Memory B cell (primary cell): ENCODE measurements around the gene FAM174C.
A peak's percentile ranks its signal among the peaks of the same experiment; 100 is the strongest.

Experiments
- ATAC-seq: fragments of 150-1000 bp; cut with Tn5 transposase; 2 replicates; pipeline ENCODE4 v1.10.0; 2021; ENCODE audit warnings: low read depth, mild to moderate bottlenecking, moderate library complexity
- DNase-seq, 2 donors: peaks; one replicate each; pipeline ENCODE4 v3.0.0; 2022; ENCODE audit warnings: low spot score in 2 of 2
- H3K27ac Mint-ChIP-seq: one replicate; pipeline ENCODE4 v1.8.0; 2022; ENCODE audit warnings: mild to moderate bottlenecking, moderate library complexity, mixed read lengths
- H3K27me3 Mint-ChIP-seq: one replicate; pipeline ENCODE4 v1.8.0; 2022; ENCODE audit warnings: mixed read lengths
- H3K36me3 Mint-ChIP-seq: one replicate; pipeline ENCODE4 v1.8.0; 2022; ENCODE audit warnings: mild to moderate bottlenecking, mixed read lengths
- H3K4me1 Mint-ChIP-seq: one replicate; pipeline ENCODE4 v1.8.0; 2022; ENCODE audit warnings: mixed read lengths
- H3K4me3 Mint-ChIP-seq: one replicate; pipeline ENCODE4 v1.8.0; 2022; ENCODE audit warnings: mild to moderate bottlenecking, moderate library complexity, mixed read lengths
- H3K9me3 Mint-ChIP-seq: one replicate; pipeline ENCODE4 v1.8.0; 2022; ENCODE audit warnings: mixed read lengths

Gene FAM174C

GRCh38 chr19:1259206-1259875 is 16.0 kb upstream of the FAM174C start:
- Mint-ChIP-seq H3K4me1 (peaks cover 29% of the 10 kb centered on the region), H3K4me3 (peak overlapping the region; percentile 92), H3K27me3 (no peaks in the 10 kb centered on the region), H3K36me3 (peaks cover 12% of the 10 kb centered on the region), H3K27ac (peak overlapping the region; percentile 99), H3K9me3 (no peaks in the 10 kb centered on the region)
- DNase-seq (peak; percentile 64 to 80), ATAC-seq (peak; percentile 13)

GRCh38 chr19:1259876-1260748 is 15.2 kb upstream of the FAM174C start:
- H3K4me1 Mint-ChIP-seq, result peaks cover 37% of the 10 kb centered on the region
- ATAC-seq, result no peak
- H3K9me3 Mint-ChIP-seq, result no peaks in the 10 kb centered on the region
- DNase-seq, result peak; percentile 60 to 72
- no peaks in the 10 kb centered on the region for H3K27me3 Mint-ChIP-seq
- peak overlapping the region; percentile 98 for H3K4me3 Mint-ChIP-seq
- H3K27ac Mint-ChIP-seq, result peak overlapping the region; percentile 99
- H3K36me3 Mint-ChIP-seq, result peaks cover 11% of the 10 kb centered on the region

GRCh38 chr19:1260749-1261537 is 14.4 kb upstream of the FAM174C start:
- ATAC-seq (peak; percentile 61), DNase-seq (peak; percentile 91 to 97)
- Mint-ChIP-seq H3K36me3 (peaks cover 8% of the 10 kb centered on the region), H3K4me3 (peak overlapping the region; percentile 98), H3K9me3 (no peaks in the 10 kb centered on the region), H3K4me1 (peaks cover 43% of the 10 kb centered on the region), H3K27me3 (no peaks in the 10 kb centered on the region), H3K27ac (peak overlapping the region; percentile 99)

GRCh38 chr19:1261538-1261797 is 13.9 kb upstream of the FAM174C start:
- ATAC-seq, result no peak
- Mint-ChIP-seq H3K4me1 (peaks cover 43% of the 10 kb centered on the region), H3K27ac (peak overlapping the region; percentile 99), H3K4me3 (peak overlapping the region; percentile 98), H3K27me3 (no peaks in the 10 kb centered on the region), H3K9me3 (no peaks in the 10 kb centered on the region), H3K36me3 (peaks cover 8% of the 10 kb centered on the region)
- DNase-seq, result no peak

GRCh38 chr19:1261798-1262622 is 13.3 kb upstream of the FAM174C start:
- H3K36me3 Mint-ChIP-seq, result peaks cover 8% of the 10 kb centered on the region
- peaks cover 43% of the 10 kb centered on the region for H3K4me1 Mint-ChIP-seq
- H3K9me3 Mint-ChIP-seq, result no peaks in the 10 kb centered on the region
- DNase-seq (peak; percentile 61 to 73), ATAC-seq (peak; percentile 2)
- H3K27ac Mint-ChIP-seq, result peak overlapping the region; percentile 99
- H3K4me3 Mint-ChIP-seq, result peak overlapping the region; percentile 98
- H3K27me3 Mint-ChIP-seq, result no peaks in the 10 kb centered on the region

GRCh38 chr19:1262623-1263123 is 12.7 kb upstream of the FAM174C start:
- ATAC-seq (no peak), DNase-seq (no peak)
- H3K36me3 Mint-ChIP-seq, result peaks cover 4% of the 10 kb centered on the region
- no peaks in the 10 kb centered on the region for H3K9me3 Mint-ChIP-seq
- H3K27me3 Mint-ChIP-seq, result no peaks in the 10 kb centered on the region
- peak overlapping the region; percentile 92 for H3K4me3 Mint-ChIP-seq
- H3K27ac Mint-ChIP-seq, result peak overlapping the region; percentile 99
- peaks cover 44% of the 10 kb centered on the region for H3K4me1 Mint-ChIP-seq

GRCh38 chr19:1263188-1263587 is 12.1 kb upstream of the FAM174C start:
- H3K4me1 Mint-ChIP-seq, result peaks cover 49% of the 10 kb centered on the region
- peaks cover 3% of the 10 kb centered on the region for H3K36me3 Mint-ChIP-seq
- H3K4me3 Mint-ChIP-seq, result peak overlapping the region; percentile 92
- H3K27ac Mint-ChIP-seq, result peak overlapping the region; percentile 99
- H3K27me3 Mint-ChIP-seq, result no peaks in the 10 kb centered on the region
- no peak for DNase-seq
- no peak for ATAC-seq
- no peaks in the 10 kb centered on the region for H3K9me3 Mint-ChIP-seq

GRCh38 chr19:1264801-1265614 is 10.3 kb upstream of the FAM174C start:
- no peaks in the 10 kb centered on the region for H3K27me3 Mint-ChIP-seq
- ATAC-seq, result peak; percentile 24
- H3K9me3 Mint-ChIP-seq, result no peaks in the 10 kb centered on the region
- peaks cover 55% of the 10 kb centered on the region for H3K4me1 Mint-ChIP-seq
- peak; percentile 77 to 78 for DNase-seq
- H3K27ac Mint-ChIP-seq, result peak overlapping the region; percentile 99
- peaks cover 5% of the 10 kb centered on the region for H3K36me3 Mint-ChIP-seq
- peak overlapping the region; percentile 90 for H3K4me3 Mint-ChIP-seq

- peaks cover 60% of the 10 kb centered on the region for H3K4me1 Mint-ChIP-seq
- DNase-seq (peak in 1 of 2 donors; percentile 31), ATAC-seq (no peak)
- H3K4me3 Mint-ChIP-seq, result peak overlapping the region; percentile 90
- no peaks in the 10 kb centered on the region for H3K27me3 Mint-ChIP-seq
- no peaks in the 10 kb centered on the region for H3K9me3 Mint-ChIP-seq
- peaks cover 10% of the 10 kb centered on the region for H3K36me3 Mint-ChIP-seq
- peak overlapping the region; percentile 99 for H3K27ac Mint-ChIP-seq
Measured at GRCh38 chr19:1265615-1266128, 9.7 kb upstream of the FAM174C start.

GRCh38 chr19:1266129-1266915 is 9.0 kb upstream of the FAM174C start:
- H3K27me3 Mint-ChIP-seq, result no peaks in the 10 kb centered on the region
- peak overlapping the region; percentile 99 for H3K27ac Mint-ChIP-seq
- H3K4me3 Mint-ChIP-seq, result peak overlapping the region; percentile 80
- H3K4me1 Mint-ChIP-seq, result peaks cover 64% of the 10 kb centered on the region
- peak; percentile 93 for DNase-seq
- H3K36me3 Mint-ChIP-seq, result peaks cover 16% of the 10 kb centered on the region
- H3K9me3 Mint-ChIP-seq, result no peaks in the 10 kb centered on the region
- ATAC-seq, result peak; percentile 38

- Mint-ChIP-seq H3K4me1 (peaks cover 61% of the 10 kb centered on the region), H3K36me3 (peaks cover 22% of the 10 kb centered on the region), H3K27me3 (no peaks in the 10 kb centered on the region), H3K4me3 (peak overlapping the region; percentile 80), H3K9me3 (no peaks in the 10 kb centered on the region), H3K27ac (peak overlapping the region; percentile 99)
- ATAC-seq (peak; percentile 7), DNase-seq (peak; percentile 86 to 96)
Measured at GRCh38 chr19:1266916-1267476, 8.3 kb upstream of the FAM174C start.
